Measurements from ENCODE around the gene EPHA8. TPM values are rescaled to one million over a fixed set of nuclear protein-coding genes. Genes with fewer than 3 reads are reported as not detected.

EPHA8 gene
- polyA plus RNA-seq, 3 donors = 2.0 to 4.5 (median 2.4) TPM

DNA sequence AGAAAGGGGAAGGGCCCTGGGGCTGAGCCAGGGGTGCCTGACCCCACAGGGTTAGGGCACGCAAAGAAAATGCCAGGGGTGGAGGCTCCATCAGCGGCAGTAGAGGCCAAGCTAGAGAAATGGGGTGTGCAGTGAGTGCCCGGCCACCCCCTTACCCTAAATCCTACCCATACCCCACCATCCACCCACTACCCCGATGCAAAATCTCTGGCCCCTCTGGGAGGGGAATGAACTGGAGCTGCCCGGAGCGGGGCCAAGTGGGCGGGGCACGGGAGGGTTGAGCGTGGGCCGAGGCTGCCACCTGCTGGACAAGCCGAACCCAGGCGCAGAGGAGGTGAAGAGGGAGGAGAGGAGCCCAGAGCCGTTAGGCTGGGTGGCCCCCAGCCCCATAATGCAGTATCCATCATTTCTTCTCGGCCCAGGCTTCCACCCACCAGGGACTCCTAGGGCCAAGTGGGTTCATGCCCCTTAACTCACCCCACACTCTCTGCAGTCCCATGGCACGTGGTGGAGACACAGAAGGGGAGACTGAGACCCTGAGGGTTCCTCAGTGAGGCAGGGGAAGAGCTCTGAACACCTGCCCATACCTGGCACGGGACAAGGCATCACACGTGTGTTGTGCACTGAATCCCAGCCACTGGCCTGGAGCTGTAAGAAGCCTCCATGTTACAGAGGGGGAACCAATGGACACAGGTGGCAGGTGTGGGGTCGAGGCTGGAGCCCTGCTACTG lies 78.8 kb downstream of the EPHA8 start:
- DNase-seq = peak; percentile 44

GRCh38 chr1:22643381-22643780 lies 80.1 kb downstream of the EPHA8 start, which contains the start of gene C1QC:
C1QC (plus strand) TSS chr1:22643633; CDS start chr1:22644024, 391 bp downstream.
- DNase-seq = no peak

DNA sequence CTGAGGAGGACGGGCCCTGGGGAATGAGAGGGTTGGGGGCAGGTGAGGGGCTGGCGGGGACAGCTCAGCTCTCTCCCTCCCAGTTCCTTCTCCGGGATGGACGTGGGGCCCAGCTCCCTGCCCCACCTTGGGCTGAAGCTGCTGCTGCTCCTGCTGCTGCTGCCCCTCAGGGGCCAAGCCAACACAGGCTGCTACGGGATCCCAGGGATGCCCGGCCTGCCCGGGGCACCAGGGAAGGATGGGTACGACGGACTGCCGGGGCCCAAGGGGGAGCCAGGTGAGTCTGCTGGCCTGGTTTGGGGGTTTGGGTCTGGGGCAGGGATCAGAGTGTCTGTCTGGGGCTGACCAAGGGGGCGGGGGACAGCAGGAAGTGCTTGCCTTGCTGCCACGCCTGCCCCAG lies 80.6 kb downstream of the EPHA8 start:
- no peak for DNase-seq

GRCh38 chr1:22645931-22646330 lies 82.6 kb downstream of the EPHA8 start:
- DNase-seq = no peak

DNA sequence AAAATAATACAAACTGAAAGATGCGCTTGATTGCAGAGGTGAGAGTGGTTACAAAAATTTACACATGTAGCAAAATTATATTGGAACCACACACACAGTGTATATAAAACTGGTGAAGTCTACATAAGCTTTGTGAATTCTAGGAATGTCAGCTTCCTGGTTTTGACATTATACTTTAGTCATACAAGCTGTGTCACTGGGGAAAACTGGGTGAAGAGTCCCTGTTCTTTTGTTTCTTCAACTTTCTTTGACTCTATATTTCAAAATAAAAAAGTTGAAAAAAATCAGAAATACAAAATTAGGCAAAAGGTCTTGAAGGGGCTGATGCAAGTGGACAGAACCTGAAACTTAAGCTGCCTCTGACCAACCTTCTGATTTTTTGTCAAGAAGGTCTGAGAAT lies 83.1 kb downstream of the EPHA8 start:
- DNase-seq = no peak

- DNase-seq = no peak
These were observed 86.9 kb downstream of the EPHA8 start for GRCh38 chr1:22650089-22650693.

GRCh38 chr1:22651941-22652856 lies 88.9 kb downstream of the EPHA8 start:
- DNase-seq = no peak

- no peak for DNase-seq
These were observed 89.6 kb downstream of the EPHA8 start, which contains the start of gene C1QB for GRCh38 chr1:22652881-22653316. C1QB (plus strand) TSS chr1:22653236; CDS start chr1:22659463, 6,227 bp downstream.

Other genes starting within 250 kb of the EPHA8 start
- 10 to 100 TPM; 19.0 to 23.6 (median 23.3) TPM for gene ZBTB40, start 111.6 kb upstream of the EPHA8 start, polyA plus RNA-seq (ENCODE audit: insufficient read length in 3 of 3)
- gene C1QA, start 73.1 kb downstream of the EPHA8 start, polyA plus RNA-seq (ENCODE audit: insufficient read length in 3 of 3) = 10 to 100 TPM; 11.4 to 20.5 (median 14.8) TPM
- gene C1QC, start 80.1 kb downstream of the EPHA8 start, polyA plus RNA-seq (ENCODE audit: insufficient read length in 3 of 3) = 10 to 100 TPM; 12.9 to 20.1 (median 15.7) TPM
- gene C1QB, start 89.7 kb downstream of the EPHA8 start, polyA plus RNA-seq (ENCODE audit: insufficient read length in 3 of 3) = 10 to 100 TPM in 1 of 3 donors, 1 to 10 TPM in 2; 7.4 to 10.4 (median 8.3) TPM
- gene EPHB2, start 147.3 kb downstream of the EPHA8 start, polyA plus RNA-seq (ENCODE audit: insufficient read length in 3 of 3) = 10 to 100 TPM; 11.4 to 16.6 (median 14.4) TPM

All from renal pelvis (tissue), 4 donors.